ENCODE measurements around the gene EMILIN2.
"Not testable (repeated sequence)": the region's sequence is repeated elsewhere in the genome, so short reads cannot be mapped to it uniquely, and the experiment has no call there.

Gene EMILIN2

DNA sequence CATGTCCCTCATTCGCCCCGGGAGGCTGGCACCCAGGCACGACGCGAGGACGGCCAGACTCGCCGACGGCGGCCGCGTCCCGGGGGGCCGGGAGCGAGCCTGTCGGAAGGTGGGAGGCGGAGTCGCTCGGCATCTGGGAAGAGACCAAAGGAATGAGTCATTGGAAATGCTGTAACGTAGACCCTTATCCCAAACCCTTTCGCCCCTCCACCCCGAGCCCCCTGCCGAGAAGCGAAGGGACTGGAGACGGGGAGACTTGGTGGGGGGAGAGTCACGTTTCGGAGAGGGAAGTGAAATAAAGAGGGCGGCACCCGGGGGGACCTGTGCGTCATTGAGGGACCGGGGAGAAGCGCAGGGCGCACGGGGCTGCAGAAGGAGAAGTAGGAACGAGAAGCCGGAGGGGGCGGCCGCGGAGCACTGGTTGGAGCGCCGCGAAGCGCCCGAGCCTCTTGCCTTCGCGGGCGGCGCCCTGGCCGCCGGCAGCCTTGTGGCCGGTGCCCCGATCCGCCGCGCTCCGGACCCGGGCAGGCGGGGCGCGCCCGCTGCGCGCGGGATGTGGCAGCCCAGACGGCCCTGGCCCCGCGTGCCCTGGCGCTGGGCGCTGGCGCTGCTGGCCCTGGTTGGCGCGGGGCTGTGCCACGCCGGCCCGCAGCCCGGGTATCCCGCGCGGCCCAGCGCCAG is at the start of gene EMILIN2:
Gene EMILIN2, plus strand, starts transcription at position 371 of the 681 bp plus-strand sequence. Its CDS starts 183 bp downstream, at position 554.
- peak; percentile 48 to 86 for DNase-seq

- no peak for DNase-seq
Observed at GRCh38 chr18:2797951-2798350, 48.9 kb upstream of the EMILIN2 start.

GRCh38 chr18:2799369-2799768 is 47.4 kb upstream of the EMILIN2 start:
- DNase-seq = no peak

DNA sequence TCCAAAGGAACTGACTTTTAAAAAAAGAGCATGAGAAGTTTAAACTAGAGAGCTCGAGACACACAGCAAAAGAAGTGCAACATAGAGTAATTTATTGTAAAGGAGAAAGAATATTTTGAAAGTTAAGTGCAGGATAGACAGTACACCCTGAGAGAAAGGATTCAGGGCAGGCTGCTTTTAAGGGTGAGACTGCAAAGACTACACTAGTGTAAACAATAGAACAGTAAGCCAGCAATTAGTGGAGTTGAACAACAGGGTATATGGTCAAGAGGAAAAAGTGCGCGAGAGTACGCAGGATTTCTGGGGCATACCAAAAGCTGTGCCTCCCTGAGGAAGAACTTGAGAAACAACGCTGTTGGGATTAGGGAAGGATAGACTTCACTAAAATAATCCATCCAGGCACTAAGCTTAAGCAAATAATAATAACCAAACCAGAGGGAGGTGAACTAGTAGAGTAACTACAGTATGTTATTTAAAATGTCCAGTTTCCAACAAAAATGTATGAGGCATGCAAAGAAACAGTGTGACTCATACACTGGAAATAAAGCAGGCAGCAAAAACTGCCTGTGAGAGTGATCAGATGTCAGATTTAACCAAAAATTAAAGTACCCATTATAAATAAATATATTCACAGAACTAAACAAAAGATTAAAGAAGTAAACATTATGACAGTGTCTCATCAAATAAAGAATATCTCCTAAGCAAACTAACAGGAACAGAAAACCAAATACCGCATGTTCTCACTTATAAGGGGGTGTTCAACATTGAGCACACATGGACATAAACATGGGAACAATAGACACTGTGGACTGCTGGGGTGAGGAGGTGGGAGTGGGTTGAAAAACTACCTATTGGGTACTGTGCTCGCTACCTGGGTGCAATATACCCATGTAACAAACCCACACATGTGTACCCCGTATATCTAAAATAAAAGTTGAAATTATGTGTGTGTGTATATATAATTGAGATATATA is 40.5 kb upstream of the EMILIN2 start:
- no peak for DNase-seq

- not testable (repeated sequence) for DNase-seq
Observed at GRCh38 chr18:2808640-2809039, 38.2 kb upstream of the EMILIN2 start.

GRCh38 chr18:2809666-2810183 is 37.1 kb upstream of the EMILIN2 start:
- not testable (repeated sequence) for DNase-seq

GRCh38 chr18:2811416-2811815 is 35.4 kb upstream of the EMILIN2 start:
- no peak for DNase-seq

- no peak for DNase-seq
Observed at GRCh38 chr18:2814928-2815327, 31.9 kb upstream of the EMILIN2 start.

- DNase-seq = no peak
Observed at GRCh38 chr18:2818281-2818680, 28.5 kb upstream of the EMILIN2 start.

DNA sequence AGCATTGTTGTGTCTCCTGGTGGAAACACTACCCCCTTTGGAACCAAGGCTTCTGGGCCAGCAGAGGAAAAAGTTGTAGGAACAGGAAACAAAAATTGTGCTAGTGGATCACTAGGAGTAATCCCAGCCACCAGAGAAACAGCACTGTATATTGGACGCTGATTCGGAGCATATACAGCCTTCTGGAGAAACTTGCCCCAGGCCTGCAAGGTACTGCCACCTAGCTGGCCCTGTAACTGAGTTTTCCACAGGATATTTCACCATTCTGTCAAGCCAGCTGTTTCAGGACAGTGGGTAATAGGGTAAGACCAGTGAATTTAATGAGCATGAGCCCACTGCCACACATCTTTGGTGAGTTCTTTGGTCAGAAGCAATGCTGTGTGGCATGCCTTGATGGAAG is 25.1 kb upstream of the EMILIN2 start:
- no peak for DNase-seq

- no peak for DNase-seq
Observed at GRCh38 chr18:2822213-2822921, 24.4 kb upstream of the EMILIN2 start.

GRCh38 chr18:2823202-2823601 is 23.6 kb upstream of the EMILIN2 start:
- DNase-seq = no peak

GRCh38 chr18:2823966-2824365 is 22.8 kb upstream of the EMILIN2 start:
- no peak for DNase-seq

DNA sequence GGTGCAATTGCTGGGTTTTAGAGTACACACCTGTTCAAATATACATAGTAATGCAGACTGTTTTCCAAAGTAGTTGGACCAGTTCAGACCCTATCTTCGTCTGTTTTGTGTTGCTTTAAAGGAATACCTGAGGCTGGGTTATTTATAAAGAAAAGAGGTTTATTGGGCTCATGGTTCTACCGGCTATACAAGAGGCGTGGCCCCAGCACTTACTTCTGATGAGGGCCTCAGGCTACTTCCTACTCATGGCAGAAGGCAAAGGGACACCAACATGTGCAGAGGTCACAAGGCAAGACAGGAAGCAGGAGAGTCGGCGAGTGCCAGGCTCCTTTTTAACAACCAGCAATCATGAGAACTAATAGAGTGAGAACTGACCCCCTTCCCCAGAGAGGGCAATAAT is 21.9 kb upstream of the EMILIN2 start:
- DNase-seq = no peak

- no peak for DNase-seq
Observed at GRCh38 chr18:2825613-2826175, 21.1 kb upstream of the EMILIN2 start.

- DNase-seq = no peak
Observed at GRCh38 chr18:2826581-2826980, 20.2 kb upstream of the EMILIN2 start.

DNA sequence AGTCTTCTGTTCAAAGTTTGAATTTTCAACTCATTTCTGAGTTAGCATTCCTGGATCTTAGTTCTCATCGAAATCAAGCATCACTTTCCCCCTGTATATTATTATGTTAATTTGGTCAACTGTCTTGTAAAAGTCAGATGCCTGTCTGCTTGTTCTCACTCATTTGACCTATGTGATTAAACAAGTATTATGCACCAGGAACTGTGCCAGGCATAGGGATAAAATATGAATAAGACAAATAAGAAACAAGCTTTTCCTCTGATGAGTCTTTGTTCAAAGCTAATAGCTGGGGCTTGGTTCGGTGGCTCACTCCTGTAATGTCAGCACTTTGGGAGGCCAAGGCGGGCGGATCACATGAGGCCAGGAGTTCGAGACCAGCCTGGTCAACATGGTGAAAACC is 19.7 kb upstream of the EMILIN2 start:
- no peak for DNase-seq

GRCh38 chr18:2836118-2836517 is 10.7 kb upstream of the EMILIN2 start:
- not testable (repeated sequence) for DNase-seq

DNA sequence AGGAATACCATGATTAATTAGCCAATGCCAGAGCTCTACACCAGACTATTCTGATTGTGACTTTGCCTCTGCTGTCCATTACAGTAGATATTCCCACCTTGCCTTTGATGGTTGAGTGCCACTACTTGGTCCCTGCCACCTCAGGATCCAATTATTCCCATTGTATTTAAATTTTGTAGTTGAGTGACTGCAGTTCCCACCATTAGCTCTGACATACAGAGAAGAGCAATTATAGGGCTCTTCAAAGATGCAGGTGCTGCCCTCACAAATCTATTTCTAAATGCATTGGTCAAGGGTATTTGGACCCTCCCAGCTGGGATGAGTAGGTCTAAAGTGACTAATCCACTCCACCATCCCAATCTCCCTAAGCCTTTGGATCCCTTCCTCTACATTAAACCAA is 9.5 kb upstream of the EMILIN2 start:
- not testable (repeated sequence) for DNase-seq

GRCh38 chr18:2839202-2839601 is 7.6 kb upstream of the EMILIN2 start:
- no peak for DNase-seq

DNA sequence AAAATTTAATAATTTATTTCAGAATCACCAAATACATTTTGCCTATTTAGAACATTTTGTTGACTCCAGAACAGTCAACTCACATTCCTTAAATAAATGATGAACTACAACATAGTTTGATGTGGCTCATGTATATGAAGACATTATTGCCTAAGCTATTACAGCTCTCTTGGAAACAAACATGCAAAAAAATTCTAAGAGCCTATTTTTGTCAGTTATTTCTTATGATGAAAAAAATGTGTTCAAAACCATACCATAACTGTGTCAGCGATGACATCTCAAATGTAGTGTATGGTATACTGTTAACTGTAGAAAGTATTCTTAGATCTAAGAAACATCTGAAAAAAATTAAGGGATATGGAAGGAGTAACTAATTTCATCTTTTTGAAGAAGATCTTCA is 6.3 kb upstream of the EMILIN2 start:
- no peak for DNase-seq

GRCh38 chr18:2843146-2843545 is 3.7 kb upstream of the EMILIN2 start:
- DNase-seq = no peak

- peak in 1 of 2 donors; percentile 51 for DNase-seq
Observed at GRCh38 chr18:2845172-2845571, 1.6 kb upstream of the EMILIN2 start.
